Iris pigment epithelial cell (primary cell): Measurements from ENCODE around the gene NBAS.

ENCODE experiments used
- DNase-seq: peaks from one replicate; pipeline ENCODE4 v3.0.0-alpha.2; 2011; ENCODE audit warnings: low read depth

NBAS gene

DNA sequence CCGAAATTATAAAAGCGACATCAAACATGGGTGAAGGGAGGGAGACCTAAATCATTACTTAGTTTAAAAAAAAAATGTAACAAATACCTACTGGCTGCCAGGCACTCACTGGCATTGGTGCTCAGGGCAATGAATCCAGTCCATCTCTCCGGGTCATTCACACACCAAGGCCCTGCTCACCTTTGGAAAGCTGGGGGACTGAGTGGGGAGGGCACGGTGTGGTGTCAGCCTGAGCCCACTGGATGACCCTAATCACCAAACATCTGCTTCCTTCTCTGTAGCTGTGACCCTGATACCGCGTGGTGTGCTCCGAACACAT is 30.2 kb upstream of the NBAS start:
- no peak for DNase-seq

DNA sequence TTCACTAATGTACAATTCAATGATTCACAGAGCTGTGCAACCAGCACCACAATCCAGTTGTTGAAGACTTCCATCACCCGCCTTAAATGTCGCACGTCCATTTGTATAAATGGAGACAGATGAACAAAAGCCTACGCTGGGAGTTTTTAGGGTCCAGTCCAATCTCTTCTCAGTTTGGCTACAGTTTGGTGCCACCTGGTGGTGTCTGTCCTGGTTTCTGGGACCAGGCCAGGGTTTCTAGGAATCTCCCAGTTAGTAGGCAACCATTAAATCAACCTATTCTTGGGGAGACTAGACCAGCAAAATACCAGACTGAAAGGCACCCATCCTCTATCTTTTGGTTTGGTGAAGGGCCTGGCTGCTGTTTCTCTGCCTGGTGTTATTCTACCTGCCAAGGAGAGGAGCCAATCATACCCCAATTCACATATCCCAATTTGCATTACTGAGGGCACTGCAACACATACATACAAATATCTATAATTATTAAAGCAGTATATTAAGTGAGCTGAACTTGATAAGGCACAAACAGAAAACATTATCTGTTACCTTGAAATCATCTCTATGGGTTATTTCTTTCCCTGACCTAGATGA is 27.3 kb upstream of the NBAS start:
- DNase-seq = peak; percentile 58

GRCh38 chr2:15584767-15585469 is 23.8 kb upstream of the NBAS start:
- peak; percentile 36 for DNase-seq

GRCh38 chr2:15584316-15584715 is 23.2 kb upstream of the NBAS start:
- DNase-seq = no peak

- no peak for DNase-seq
Measured at GRCh38 chr2:15583826-15584225, 22.7 kb upstream of the NBAS start.

DNA sequence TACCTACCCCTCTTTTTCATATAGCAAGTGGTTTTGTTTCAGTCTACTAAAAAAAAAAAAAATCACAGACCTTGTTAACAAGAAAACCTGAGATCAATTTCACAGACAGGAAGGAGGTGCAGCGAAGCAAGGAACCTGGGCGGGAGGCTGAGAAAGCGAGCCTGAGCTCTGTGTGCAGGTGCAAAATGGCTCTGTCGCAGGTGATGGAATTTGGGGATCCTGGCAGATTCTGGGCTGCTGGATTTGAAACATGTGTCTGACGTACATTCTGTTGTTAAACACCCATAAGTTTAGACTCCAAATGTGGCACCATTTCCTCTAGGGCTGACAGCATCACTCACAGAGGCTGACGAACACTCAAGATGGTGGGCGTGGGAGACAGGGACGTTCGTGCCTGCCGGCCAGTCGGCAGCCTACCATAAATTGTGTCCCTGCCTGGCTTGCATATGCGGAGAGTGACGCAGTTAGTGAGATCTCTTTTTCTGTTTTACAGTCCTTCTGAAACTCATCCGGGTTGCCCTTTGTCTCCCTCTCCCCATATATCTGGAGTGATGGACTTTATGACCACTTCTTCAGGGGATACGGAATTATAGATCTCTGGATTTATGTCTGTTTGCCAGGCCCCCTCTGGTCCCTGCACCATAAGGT is 21.7 kb upstream of the NBAS start:
- DNase-seq = no peak

- no peak for DNase-seq
Measured at GRCh38 chr2:15580451-15580850, 19.3 kb upstream of the NBAS start.

- DNase-seq = peak; percentile 17
Measured at GRCh38 chr2:15579641-15580040, 18.5 kb upstream of the NBAS start.

GRCh38 chr2:15577071-15577735 is 16.1 kb upstream of the NBAS start:
- peak; percentile 81 for DNase-seq

DNA sequence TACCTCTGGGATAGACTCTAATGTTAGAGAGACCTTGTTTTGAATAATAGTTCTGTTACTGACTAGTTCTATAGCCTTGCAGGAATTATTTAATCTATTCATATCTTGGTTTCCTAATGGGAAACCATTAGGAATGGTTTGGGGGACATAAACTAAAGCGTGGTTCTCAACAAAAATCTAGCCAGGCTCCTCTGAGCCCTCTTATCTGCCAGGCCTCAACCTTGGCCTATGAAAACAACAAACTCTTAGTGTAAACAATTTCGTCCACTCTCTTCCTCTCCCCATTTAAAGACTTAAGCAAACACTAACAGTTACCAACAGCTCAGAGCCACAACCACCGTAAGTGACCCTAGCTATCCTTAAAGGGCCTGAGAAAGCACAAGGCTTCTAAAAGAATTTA is 10.6 kb upstream of the NBAS start:
- no peak for DNase-seq

- no peak for DNase-seq
Measured at GRCh38 chr2:15570104-15570503, 9.0 kb upstream of the NBAS start.

- no peak for DNase-seq
Measured at GRCh38 chr2:15568874-15569273, 7.7 kb upstream of the NBAS start.

GRCh38 chr2:15566912-15567311 is 5.8 kb upstream of the NBAS start:
- DNase-seq = no peak

- DNase-seq = no peak
Measured at GRCh38 chr2:15565994-15566671, 5.0 kb upstream of the NBAS start.

- DNase-seq = no peak
Measured at GRCh38 chr2:15565392-15565791, 4.3 kb upstream of the NBAS start.

- DNase-seq = no peak
Measured at GRCh38 chr2:15563227-15564100, 2.3 kb upstream of the NBAS start.

DNA sequence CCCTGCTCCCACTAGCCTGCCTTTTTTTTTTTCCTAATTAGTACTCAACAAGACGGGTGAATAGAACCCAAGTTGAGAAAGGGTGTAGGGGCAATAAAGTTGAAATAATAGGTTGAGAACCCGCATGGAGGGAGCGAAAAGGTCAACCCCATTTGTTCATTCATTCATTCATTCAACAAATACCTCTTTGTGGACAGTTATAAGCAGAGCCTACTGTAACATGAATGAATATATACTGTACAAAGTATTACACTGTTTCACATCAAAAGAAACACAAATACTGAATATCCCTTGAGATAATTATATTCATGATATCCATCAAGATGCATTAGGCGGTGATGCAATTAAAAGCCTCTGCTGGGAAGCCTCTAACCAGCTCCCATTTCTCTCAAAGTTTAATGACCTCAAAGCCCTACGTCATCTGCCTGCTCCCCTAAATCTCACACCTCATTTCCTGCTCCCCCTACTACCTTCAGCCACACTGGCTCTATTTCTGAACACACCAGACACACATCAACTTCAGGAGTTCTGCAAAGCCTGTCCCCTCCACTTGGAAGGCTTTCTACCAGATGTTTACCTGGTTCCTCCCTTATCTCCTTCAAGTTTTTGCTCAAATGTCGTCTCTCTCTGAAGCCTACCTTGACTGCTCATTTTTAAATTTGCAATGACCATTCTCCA is 1.4 kb upstream of the NBAS start:
- no peak for DNase-seq

DNA sequence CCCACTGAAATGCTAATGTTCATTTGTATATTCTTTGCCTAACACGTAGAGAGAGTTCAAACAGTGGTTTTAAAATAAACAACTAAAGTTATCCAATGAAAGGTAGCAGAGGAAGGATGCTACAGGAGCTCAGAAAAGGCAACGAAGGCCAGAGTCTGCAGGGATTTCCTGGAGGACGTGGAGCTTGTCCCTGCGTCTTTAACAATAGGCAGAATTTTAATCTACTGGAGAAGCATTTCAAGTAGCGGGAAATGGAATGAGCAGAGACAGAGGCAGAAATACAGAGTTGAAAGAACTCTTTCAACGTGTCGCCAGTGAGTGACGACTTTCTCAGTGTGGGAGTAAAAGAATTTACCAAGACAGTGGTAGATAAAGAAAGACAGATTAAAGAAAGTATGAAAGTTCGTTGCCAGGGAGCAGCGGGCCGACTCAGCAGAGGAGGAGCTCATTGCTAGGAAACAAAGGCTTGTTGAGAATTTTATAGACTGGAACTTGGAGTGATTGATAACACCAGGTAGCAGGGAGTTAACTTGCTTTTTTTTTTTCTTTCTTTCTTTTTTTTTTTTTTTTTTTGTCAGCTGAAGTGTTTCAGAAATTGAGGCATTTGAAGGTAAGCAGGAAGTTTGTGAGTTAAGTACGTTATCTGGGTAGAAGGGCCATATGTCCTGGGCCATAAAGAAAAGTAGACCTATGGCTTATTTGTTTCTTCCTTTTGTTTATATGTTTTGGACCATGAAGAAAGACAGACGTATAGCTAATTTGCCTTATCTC is 625 bp upstream of the NBAS start:
- DNase-seq = peak; percentile 51

- DNase-seq = peak; percentile 47
Measured at GRCh38 chr2:15560140-15560987, 770 bp downstream of the NBAS start.
